IMR-90 (cell line): ENCODE data around the gene TMEM221.

Experiments used
- BHLHE40 ChIP-seq: fragments of 150-350 bp; IDR thresholded peaks from 2 replicates; pipeline ENCODE4 v1.6.1; 2016; ENCODE audit warnings: mild to moderate bottlenecking, low read depth, low read length
- CEBPB ChIP-seq: IDR thresholded peaks from 2 replicates; pipeline ENCODE4 v1.6.1; 2012; ENCODE audit warnings: low read depth, low read length, improper control_type of control experiment
- CTCF ChIP-seq: conservative IDR thresholded peaks from 2 replicates; pipeline ENCODE4 v1.5.1; 2012; ENCODE audit warnings: mild to moderate bottlenecking, low read depth, low read length, improper control_type of control experiment
- ELK1 ChIP-seq: fragments of 150-350 bp; IDR thresholded peaks from 2 replicates; pipeline ENCODE4 v1.6.1; 2016; ENCODE audit warnings: low read depth, mild to moderate bottlenecking, low read length, moderate library complexity, borderline replicate concordance
- FOS ChIP-seq: fragments of 150-350 bp; IDR thresholded peaks from 2 replicates; pipeline ENCODE4 v1.6.1; 2016; ENCODE audit warnings: low read depth, low read length
- MXI1 ChIP-seq: IDR thresholded peaks from 2 replicates; pipeline ENCODE4 v1.6.1; 2012; ENCODE audit warnings: low read depth, mild to moderate bottlenecking, low read length, moderate library complexity, borderline replicate concordance
- POLR2A ChIP-seq: IDR thresholded peaks from 2 replicates; pipeline ENCODE4 v1.6.1; 2012; ENCODE audit warnings: mild to moderate bottlenecking, low read depth, low read length
- RFX5 ChIP-seq: IDR thresholded peaks from 2 replicates; pipeline ENCODE4 v1.8.0; 2012; ENCODE audit warnings: low read depth, mild to moderate bottlenecking, low read length, moderate library complexity

GRCh38 chr19:17458970-17459369, 10.5 kb upstream of the TMEM221 start:
- TF ChIP-seq MXI1 (no peak), CEBPB (no peak), CTCF (no peak), RFX5 (no peak), ELK1 (no peak), BHLHE40 (no peak), POLR2A (no peak), FOS (no peak)
